NCI-H187 treated with DMSO at 0.1 percent for 48 hours (cell line): Measurements from ENCODE around the gene NCOR2.

Experiments
- DNase-seq: peaks from one replicate; lab custom pipeline; 2025; lab: John Stamatoyannopoulos, UW

NCOR2 gene

GRCh38 chr12:124559182-124560017 lies 8.0 kb downstream of the NCOR2 start:
- no peak for DNase-seq

DNA sequence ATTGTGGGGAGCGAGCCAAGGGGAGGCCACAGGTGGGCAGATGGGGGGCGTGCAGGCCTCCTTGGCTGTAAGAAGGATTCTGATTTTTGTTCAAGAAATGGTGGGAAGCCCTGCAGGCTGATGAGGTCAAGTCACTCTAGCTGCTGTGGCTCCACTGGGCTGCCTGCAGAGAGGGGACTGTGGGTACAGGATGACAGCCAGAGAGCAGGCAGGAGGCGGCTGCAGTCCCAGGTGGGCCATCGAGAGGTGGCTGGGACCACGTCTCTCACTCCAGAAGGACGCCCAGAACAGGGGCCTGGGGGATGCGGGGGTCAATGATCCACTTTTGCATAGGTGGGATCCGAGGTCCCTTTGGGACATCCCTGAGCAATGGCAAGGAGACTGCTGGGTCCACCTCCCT lies 9.1 kb downstream of the NCOR2 start:
- DNase-seq = no peak

DNA sequence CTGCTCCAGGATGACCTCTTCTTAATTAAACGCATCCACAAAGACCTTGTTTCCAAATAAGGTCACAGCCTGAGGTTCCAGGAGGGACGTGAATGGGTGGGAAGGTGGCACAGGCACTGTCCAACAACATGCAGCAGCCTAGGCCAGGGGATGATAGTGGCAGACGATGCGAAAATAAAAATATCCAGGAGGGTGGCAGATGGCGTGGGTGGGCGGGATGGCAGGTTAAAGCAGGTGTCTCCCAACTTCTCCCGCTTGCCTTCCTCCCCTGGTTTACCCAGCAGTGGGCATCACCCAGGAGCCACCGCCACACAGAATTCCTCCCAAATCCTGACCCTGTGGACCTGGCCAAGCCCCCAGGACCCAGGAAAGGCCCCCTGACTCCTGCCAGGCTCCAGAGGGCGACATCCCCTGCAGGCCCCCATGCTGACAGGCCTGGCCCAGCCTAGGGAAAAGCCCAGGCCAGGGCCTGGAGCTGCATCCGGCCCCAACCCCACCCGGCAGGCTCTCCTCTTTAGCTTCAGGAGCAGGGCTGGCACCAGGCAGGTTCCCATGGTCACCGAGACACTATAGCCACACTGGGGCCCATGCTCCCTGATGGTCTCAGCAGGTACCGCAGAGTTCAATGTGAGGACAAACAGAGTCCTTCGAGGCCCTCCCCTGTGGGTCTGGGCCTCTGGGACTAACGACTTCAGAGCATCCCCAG lies 9.7 kb downstream of the NCOR2 start:
- no peak for DNase-seq

GRCh38 chr12:124556896-124557501 lies 10.4 kb downstream of the NCOR2 start:
- DNase-seq = no peak

- no peak for DNase-seq
Measured at GRCh38 chr12:124556074-124556466, 11.3 kb downstream of the NCOR2 start.

DNA sequence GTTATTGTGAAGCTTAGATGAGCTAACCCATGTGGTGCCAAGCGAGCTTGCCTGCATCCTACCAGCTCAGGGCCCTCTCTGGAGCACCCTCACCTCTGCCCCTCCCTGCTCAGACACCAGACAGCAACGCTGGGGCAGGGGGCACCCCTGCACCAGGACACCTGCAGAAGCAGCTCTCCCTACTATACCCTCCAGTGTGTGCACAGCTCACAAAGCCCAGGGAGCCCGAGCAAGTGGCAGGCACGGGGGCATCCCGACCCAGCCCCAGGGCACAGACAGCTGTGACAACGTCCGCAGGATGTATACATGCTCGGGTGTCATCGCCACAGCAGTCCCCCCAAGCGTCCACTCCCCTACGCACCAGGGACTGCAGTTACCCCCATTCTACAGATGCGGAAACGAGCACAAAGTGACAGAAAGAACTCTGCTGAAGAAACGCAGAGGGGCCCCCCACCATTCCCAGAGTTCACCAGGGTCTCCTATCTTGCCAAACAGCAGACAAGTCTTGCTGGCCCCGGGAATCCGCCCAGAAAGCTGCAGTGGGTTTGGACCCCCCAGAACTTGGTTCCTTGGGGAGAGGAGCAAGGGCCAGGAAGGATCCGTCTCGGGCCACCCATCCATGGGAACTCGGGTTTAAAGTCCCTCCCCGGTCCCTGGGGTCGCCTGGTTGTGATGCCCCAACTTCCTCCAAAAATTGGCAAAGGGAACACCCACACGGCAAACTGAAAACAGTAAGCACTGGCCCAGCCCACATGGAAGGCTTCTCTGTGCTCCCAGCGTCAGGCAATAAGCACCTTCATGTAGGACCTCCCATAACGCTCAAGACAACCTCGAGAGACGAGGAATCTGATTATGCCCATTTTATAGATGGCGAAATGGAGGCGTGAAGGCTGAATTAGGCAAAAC lies 12.0 kb downstream of the NCOR2 start:
- no peak for DNase-seq

- DNase-seq = no peak
Measured at GRCh38 chr12:124554429-124555029, 12.9 kb downstream of the NCOR2 start.

GRCh38 chr12:124553862-124554428 lies 13.5 kb downstream of the NCOR2 start:
- DNase-seq = no peak

- DNase-seq = peak; percentile 48
Measured at GRCh38 chr12:124551268-124552144, 15.9 kb downstream of the NCOR2 start.

GRCh38 chr12:124550123-124551089 lies 17.0 kb downstream of the NCOR2 start:
- no peak for DNase-seq

DNA sequence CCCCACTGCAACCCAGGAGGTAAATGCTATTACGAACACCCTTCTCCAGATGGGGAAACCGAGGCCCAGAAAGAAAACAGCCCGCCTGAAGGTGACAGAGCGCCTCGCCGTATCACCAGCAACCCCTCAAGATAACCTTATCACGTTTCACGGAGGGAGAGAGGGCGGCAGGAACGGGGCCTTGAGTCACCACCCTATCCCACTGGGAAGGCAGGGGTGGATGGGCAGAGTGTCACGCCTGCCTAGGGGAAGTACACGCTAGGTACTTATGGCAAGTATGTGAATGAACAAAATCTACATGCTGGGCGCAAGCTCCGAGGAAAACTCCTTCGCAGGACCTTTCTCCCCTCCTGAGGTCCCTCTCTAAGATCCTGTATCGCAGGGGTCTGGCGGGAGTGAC lies 17.8 kb downstream of the NCOR2 start:
- no peak for DNase-seq

GRCh38 chr12:124548854-124549378 lies 18.5 kb downstream of the NCOR2 start:
- DNase-seq = no peak

- no peak for DNase-seq
Measured at GRCh38 chr12:124547626-124548025, 19.8 kb downstream of the NCOR2 start.

GRCh38 chr12:124545508-124546418 lies 21.6 kb downstream of the NCOR2 start:
- no peak for DNase-seq

GRCh38 chr12:124544983-124545382 lies 22.4 kb downstream of the NCOR2 start:
- no peak for DNase-seq

GRCh38 chr12:124544311-124544970 lies 23.0 kb downstream of the NCOR2 start:
- no peak for DNase-seq
